Peyer's patch (tissue), 4 donors: ENCODE results near the gene SLCO3A1.
"Not testable (repeated sequence)": the region's sequence is repeated elsewhere in the genome, so short reads cannot be mapped to it uniquely, and the experiment has no call there.

Experiments used
- CTCF ChIP-seq, 6 experiments: fragments of 450-650 bp in 4 of 6; fragments of 200-600 bp in 2 of 6; sonication (generic) in 1 of 6; IDR thresholded peaks; one replicate each; pipeline ENCODE4 v1.5.1; 2017 to 2019; ENCODE audit warnings: antibody characterized with exemption in 6 of 6, mild to moderate bottlenecking in 3 of 6, moderate library complexity in 1 of 6
- POLR2A ChIP-seq, 2 donors: fragments of 450-650 bp; IDR thresholded peaks; one replicate each; pipeline ENCODE4 v1.5.1; 2017; ENCODE audit warnings: antibody characterized with exemption in 2 of 2, mild to moderate bottlenecking in 2 of 2, moderate library complexity in 2 of 2

DNA sequence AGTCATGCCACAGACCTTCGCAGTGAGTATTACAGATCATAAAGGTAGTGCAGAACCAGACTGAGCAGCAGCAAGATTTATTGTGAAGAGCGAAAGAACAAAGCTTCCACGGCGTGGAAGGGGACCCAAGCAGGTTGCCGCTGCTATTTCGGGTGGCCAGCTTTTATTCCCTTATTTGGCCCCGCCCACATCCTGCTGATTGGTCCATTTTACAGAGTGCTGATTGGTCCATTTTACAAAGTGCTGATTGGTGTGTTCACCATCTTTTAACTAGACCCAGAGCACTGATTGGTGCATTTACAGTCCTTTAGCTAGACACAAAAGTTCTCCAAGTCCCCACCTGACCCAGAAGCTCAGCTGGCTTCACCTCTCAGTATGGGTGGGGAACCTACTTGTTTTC lies 110.2 kb downstream of the SLCO3A1 start:
- TF ChIP-seq CTCF, POLR2A (IDR thresholded peaks at IDR 0.05): not testable (repeated sequence)
